Left colon (tissue), 2 donors: Measurements from ENCODE around the gene SMS. TPM values are rescaled to one million over a fixed set of nuclear protein-coding genes. Genes with fewer than 3 reads are reported as not detected.
"Not testable (repeated sequence)": the region's sequence is repeated elsewhere in the genome, so short reads cannot be mapped to it uniquely, and the experiment has no call there.

Experiments used
- ATAC-seq: fragments of 200-7000 bp; cut with Tn5 transposase; one replicate; pipeline ENCODE4 v1.9.1; 2020; ENCODE audit warnings: mild to moderate bottlenecking, moderate library complexity
- DNase-seq, 2 donors: peaks; one replicate each; pipeline ENCODE4 v3.0.0-alpha.2; 2020
- intact Hi-C, 2 donors: fragments of 100-400 bp; cut with DNase I in 1 of 2; cut with micrococcal nuclease in 1 of 2; formaldehyde crosslinking; loops; one replicate each; pipeline versions ENCODE4 v1.11.2 to v1.14.0; 2022; cut with DNase I, micrococcal nuclease
- total RNA-seq, 2 donors: library from RNA; stranded (reverse); fragmentation: NEBNext Ultra II Directional; extraction: Animal tissue kit (Norgen Biotek cat#: 25700); gene quantifications; one replicate each; pipeline ENCODE4 v1.2.1, GENCODE V29; 2021
- donor health status: DM: no; HTN: no; CAD: no.
- donor health status: DM: yes; HTN: yes; CAD: no.

The SMS gene
- total RNA-seq, 2 donors from 2014 or later: 55.4 to 56.3 TPM

GRCh38 chrX:21948897-21949578 is 8.5 kb downstream of the SMS start:
- intact Hi-C loops: no loop called here
- no peak for ATAC-seq

GRCh38 chrX:21949689-21950088 is 9.2 kb downstream of the SMS start:
- DNase-seq (no peak), ATAC-seq (no peak)
- intact Hi-C loops: no loop called here

More at GRCh38 chrX:21948897-21949578, 8.5 kb downstream of the SMS start:
- no peak for DNase-seq

- DNase-seq, intact Hi-C loops, ATAC-seq: not testable (repeated sequence)
Measured at GRCh38 chrX:21950557-21950956, 10.0 kb downstream of the SMS start.

- intact Hi-C loops: no loop called here
- no peak for DNase-seq
- ATAC-seq: no peak
Measured at GRCh38 chrX:21952624-21953023, 12.1 kb downstream of the SMS start.

GRCh38 chrX:21953195-21953830 is 12.8 kb downstream of the SMS start:
- DNase-seq, ATAC-seq, intact Hi-C loops: not testable (repeated sequence)

GRCh38 chrX:21955403-21956189 is 15.1 kb downstream of the SMS start:
- ATAC-seq (no peak), DNase-seq (no peak)
- intact Hi-C loops: no loop called here

GRCh38 chrX:21956783-21957182 is 16.3 kb downstream of the SMS start:
- ATAC-seq (no peak), DNase-seq (no peak)
- intact Hi-C loops: no loop called here

- intact Hi-C loops: no loop called here
- ATAC-seq (no peak), DNase-seq (no peak)
Measured at GRCh38 chrX:21958187-21958586, 17.7 kb downstream of the SMS start.

GRCh38 chrX:21958916-21959315 is 18.4 kb downstream of the SMS start:
- intact Hi-C loops: no loop called here
- DNase-seq (no peak), ATAC-seq (no peak)

- ATAC-seq (no peak), DNase-seq (no peak)
- intact Hi-C loops: no loop called here
Measured at GRCh38 chrX:21959362-21960051, 19.0 kb downstream of the SMS start.

GRCh38 chrX:21960569-21961541 is 20.3 kb downstream of the SMS start:
- DNase-seq (no peak), ATAC-seq (no peak)
- intact Hi-C loops: no loop called here

- intact Hi-C loops: no loop called here
- no peak for DNase-seq
- ATAC-seq: no peak
Measured at GRCh38 chrX:21962361-21962760, 21.9 kb downstream of the SMS start.

- DNase-seq (no peak), ATAC-seq (no peak)
- intact Hi-C loops: no loop called here
Measured at GRCh38 chrX:21963269-21963668, 22.8 kb downstream of the SMS start.

- ATAC-seq (no peak), DNase-seq (no peak)
- intact Hi-C loops: no loop called here
Measured at GRCh38 chrX:21963731-21964405, 23.4 kb downstream of the SMS start.

GRCh38 chrX:21966866-21967265 is 26.4 kb downstream of the SMS start:
- no peak for DNase-seq
- no peak for ATAC-seq
- intact Hi-C loops: no loop called here

- ATAC-seq (no peak), DNase-seq (no peak)
- intact Hi-C loops: no loop called here
Measured at GRCh38 chrX:21968333-21968732, 27.8 kb downstream of the SMS start.

GRCh38 chrX:21970326-21970725 is 29.8 kb downstream of the SMS start:
- intact Hi-C loops: no loop called here
- no peak for ATAC-seq
- no peak for DNase-seq

- no peak for DNase-seq
- intact Hi-C loops: no loop called here
Measured at GRCh38 chrX:21972046-21972445, 31.5 kb downstream of the SMS start.

More at GRCh38 chrX:21972046-21972445, 31.5 kb downstream of the SMS start:
- ATAC-seq: peak; percentile 66
